GM19438 (cell line): ENCODE data around the gene DGKQ.

Experiments used
- ATAC-seq: cut with Tn5 transposase; IDR thresholded peaks from one replicate; pipeline ENCODE4 v1.9.1; 2021; ENCODE audit warnings: low read depth; ENCODE audit not compliant: unreplicated experiment

The DGKQ gene, protein sequence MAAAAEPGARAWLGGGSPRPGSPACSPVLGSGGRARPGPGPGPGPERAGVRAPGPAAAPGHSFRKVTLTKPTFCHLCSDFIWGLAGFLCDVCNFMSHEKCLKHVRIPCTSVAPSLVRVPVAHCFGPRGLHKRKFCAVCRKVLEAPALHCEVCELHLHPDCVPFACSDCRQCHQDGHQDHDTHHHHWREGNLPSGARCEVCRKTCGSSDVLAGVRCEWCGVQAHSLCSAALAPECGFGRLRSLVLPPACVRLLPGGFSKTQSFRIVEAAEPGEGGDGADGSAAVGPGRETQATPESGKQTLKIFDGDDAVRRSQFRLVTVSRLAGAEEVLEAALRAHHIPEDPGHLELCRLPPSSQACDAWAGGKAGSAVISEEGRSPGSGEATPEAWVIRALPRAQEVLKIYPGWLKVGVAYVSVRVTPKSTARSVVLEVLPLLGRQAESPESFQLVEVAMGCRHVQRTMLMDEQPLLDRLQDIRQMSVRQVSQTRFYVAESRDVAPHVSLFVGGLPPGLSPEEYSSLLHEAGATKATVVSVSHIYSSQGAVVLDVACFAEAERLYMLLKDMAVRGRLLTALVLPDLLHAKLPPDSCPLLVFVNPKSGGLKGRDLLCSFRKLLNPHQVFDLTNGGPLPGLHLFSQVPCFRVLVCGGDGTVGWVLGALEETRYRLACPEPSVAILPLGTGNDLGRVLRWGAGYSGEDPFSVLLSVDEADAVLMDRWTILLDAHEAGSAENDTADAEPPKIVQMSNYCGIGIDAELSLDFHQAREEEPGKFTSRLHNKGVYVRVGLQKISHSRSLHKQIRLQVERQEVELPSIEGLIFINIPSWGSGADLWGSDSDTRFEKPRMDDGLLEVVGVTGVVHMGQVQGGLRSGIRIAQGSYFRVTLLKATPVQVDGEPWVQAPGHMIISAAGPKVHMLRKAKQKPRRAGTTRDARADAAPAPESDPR

DNA sequence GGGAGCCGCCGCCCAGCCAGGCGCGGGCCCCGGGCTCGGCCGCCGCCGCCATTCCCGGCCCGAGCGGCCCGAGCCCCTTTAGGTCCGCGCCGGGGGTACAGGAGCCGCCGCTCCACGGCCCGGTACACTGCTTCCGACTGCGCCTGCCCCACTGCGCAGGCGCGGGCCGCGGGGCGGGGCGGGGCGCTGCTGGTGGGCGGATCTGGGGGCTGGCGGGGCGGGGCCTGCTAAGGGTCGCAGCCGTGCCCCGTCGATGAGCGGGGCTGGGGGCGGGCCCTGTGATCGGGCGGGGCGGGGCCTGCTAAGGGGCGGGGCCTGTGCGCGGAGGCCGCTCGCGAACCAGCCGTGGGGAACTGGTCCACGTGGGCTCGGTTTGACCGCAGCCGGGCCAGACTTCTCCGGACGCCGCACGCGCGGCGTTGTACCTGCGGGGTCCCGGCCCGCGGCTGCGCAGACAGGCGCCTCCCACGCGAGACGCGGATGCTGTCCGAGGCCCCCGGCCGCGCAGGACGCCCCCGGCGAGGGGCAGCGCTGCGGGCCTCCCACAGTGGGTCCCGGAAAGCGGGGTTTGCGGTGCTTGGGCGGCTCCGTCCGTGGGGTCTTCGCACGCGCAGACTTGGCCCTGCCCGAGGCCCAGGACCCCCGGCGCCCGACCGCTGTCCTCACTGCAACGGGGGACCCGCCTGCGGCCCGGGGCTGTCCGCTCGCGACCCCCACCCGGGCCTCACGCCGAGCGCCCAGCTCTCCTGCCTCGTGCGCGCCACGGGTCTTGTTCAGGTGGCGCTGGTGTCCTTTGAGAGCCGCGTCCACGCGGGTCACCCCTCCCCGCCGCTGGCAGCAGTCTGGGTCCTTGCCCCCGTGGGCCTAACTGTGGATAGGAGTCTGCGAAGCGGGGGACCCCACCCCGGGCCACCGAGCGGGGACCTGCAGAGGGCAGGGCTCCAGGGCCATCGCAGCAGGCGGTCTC is at the start of gene DGKQ:
Gene DGKQ, minus strand, starts transcription at position 139 of the 967 bp plus-strand sequence. Its CDS starts 87 bp downstream, at position 52.
- peak; percentile 66 for ATAC-seq

DNA sequence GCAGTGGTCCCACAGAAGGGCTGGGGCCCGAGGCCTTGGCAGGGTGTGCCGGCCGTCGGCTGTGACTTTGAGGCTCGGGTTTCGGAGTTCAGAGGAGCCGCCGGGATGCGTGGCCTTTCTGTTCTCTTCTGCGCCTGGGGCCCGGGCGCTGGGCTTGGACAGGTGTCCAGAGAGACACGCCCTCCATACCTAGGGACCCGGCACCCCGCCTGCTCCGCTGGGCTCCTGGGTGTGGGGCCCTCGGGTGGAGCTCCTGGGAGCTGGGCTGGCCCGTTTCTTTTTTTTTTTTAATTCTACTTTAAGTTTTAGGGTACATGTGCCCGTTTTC is 49.3 kb upstream of the DGKQ start:
- ATAC-seq: no peak

DNA sequence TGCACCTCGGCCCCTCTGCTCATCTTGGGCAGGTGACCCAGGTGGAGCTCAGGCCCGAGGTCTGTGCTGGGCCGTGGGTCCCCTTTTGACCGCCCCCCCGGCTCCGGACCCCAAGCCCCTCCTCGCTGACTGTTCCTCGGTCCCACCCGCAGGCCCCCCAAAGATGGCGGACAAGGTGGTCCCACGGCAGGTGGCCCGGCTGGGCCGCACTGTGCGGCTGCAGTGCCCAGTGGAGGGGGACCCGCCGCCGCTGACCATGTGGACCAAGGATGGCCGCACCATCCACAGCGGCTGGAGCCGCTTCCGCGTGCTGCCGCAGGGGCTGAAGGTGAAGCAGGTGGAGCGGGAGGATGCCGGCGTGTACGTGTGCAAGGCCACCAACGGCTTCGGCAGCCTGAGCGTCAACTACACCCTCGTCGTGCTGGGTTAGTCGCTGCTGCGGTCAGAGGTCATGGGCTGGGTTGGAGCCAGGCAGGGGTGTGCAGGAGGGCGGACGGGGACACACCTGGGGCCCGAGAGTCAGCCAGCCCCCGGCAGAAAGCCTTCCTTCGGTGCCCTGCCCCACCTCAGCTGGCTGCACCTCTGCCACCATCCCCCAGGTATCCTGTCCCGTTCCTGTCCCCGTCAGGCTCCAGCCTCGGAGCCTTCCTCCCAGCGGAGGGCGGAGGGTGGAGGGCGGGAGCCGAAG is 48.8 kb upstream of the DGKQ start:
- ATAC-seq: no peak

- peak; percentile 79 for ATAC-seq
These were observed 48.1 kb upstream of the DGKQ start for GRCh38 chr4:1021386-1022050.

GRCh38 chr4:1019729-1020470 is 46.5 kb upstream of the DGKQ start:
- ATAC-seq: no peak

DNA sequence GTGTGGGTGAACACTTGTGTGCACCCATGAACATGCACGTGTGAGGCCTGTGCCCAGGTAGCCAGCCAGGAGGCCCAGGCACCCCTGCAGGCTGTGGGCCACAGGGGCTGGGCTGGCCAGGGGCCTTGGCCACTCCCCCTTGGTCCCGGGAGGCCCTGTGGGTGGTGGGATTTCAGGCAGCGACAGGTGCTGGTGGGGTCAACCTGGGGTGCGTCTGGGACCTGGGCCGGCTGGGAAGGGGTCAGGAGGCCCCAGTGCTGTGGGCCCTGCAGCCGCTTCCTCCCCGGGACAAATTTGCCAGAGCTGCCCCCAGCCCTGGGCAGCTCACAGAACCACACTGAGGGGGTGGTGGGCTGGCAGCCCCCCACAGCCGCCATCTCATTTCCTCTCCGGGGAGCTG is 46.0 kb upstream of the DGKQ start:
- ATAC-seq: no peak

DNA sequence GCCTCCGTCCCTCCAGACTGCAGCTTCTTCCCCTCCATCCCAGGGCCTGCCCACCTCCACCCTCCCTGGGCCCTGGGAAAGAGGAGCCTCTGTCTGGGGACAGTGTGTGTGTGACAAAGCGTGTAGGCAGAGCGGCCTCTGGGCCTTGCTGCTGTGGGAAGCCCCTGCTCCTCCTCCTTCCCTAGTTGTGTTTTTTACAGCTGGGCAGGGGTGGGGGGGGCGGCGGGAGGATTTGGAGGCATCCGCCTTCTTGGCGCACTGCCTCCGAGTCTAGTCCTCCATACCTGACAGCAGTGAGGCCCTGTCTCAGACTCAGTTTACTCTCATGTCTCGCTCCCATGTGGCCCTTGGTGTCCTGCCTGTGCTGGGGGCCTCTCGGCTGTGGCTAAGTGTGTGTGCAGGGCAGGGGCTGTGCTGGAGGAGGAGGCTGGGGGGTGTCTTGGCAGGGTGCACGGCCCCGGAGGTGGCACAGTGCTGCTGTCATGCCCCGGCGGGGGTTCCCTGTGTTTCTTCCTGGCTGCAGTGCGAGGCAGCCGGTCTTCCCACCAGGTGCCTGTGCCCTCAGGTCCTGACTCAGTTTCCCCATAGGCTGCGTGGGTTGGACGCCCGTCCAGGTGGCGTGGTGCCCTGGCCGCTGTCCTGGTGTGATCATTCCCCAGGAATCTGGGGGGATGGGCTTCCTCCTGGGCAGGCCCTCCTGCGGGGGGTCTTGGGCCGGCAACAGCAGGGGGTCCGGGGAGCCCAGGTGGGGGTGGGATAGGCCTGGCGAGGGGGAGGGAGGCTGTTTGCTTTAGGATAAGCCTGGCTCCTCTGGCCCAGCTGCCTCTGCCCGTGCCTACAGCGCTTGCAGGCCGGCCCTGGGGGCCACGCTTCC is 45.0 kb upstream of the DGKQ start:
- ATAC-seq: no peak

DNA sequence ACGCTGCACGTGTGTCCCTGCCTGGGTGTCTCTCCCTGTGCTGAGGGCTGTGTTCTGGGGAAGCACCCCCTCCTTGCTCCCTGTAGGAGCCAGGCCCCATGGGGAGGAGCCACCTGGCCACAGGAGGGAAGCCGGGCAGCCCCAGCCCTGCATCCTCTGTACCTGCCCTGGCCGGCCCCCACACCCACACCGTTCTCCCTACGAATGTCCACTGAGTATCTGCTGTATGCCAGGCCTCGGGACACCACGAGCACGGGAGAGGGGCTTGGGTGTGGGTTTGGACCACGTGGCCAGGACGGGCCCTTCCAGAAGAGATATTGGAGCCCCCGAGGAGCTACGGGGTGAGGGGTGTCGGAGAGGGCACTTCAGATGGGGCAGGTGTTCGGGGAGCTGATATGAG is 44.3 kb upstream of the DGKQ start:
- no peak for ATAC-seq

GRCh38 chr4:1017211-1017610 is 43.8 kb upstream of the DGKQ start:
- no peak for ATAC-seq

GRCh38 chr4:1015746-1016145 is 42.4 kb upstream of the DGKQ start:
- no peak for ATAC-seq

- no peak for ATAC-seq
These were observed 41.8 kb upstream of the DGKQ start for GRCh38 chr4:1015179-1015578.

DNA sequence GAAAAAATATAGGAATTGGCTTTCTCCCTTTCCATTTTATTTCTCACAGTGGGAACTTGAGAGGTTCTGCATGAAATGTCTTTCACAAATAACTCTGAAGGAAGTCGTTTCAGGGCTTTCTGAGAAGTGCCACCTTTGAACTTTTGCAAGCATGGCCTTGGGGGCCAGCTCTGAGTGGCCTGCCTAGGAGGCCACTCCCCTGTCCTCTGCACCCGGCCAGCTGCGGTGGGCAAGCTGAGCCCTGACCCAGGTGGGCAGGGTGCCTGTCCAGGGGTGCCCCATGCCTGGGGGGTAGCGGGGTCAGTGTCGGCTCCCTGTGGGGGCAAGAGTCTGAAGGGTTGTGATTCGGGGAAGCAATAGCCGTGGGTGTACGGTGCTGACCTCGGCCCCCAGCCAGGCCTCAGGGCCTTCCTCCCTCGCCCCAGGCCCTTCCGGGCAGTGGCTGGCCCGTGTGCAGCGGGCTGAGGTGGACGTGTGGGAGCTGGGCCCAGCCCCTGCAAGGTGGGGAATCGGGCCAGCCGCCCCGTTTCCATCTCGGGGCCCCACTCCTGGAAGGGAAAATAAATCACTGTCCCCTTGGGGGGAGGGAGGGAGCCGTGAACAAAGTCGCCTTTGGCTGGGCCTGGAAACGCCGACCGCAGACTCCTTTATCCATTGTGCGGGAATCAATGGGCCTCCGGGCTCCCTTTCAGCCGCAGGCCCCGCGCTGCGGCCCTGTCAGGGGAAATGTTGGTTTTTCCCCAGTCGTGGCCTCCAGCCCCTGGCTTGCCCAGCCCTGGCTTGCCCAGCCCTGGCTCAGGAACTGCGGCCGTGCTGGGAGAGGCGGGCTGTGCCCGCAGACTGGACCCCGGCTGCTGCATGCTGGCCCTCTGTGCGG is 41.2 kb upstream of the DGKQ start:
- ATAC-seq: no peak

GRCh38 chr4:1013225-1014073 is 40.1 kb upstream of the DGKQ start:
- no peak for ATAC-seq

DNA sequence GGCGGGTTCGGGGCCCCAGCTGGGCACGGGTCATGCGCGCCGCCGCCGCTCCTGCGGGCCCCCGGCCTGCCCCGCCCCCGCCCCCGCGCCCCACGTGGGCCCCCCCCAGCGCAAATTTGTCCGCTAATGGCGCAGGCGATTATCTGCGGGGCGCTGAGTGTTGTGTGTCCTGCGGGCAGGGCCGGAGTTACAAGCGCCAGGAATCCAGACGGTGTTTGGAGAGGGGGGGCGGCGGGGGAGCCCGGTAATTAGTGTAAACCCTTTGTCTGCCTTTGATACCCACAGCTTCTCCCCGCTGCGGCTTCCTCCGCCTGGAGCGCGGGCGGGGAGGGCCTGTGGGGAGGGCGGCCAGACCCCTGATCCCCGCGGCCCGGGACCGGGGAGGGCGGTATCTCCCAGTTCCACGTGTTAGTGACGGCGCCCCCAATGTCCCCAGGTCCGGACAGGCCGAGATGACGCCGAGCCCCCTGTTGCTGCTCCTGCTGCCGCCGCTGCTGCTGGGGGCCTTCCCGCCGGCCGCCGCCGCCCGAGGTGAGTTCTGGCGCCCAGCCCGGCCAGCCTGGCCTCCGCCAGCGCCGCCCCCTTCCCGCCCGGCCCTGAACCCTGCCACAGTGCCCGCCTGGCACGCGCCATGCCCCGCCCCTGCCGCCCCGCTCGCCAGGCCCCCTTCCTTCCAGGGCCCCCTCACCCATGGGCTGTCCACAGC is 38.8 kb upstream of the DGKQ start:
- ATAC-seq: no peak

- no peak for ATAC-seq
These were observed 38.3 kb upstream of the DGKQ start for GRCh38 chr4:1011666-1012033.
